Measurements from ENCODE around the gene NDUFA8.

DNA sequence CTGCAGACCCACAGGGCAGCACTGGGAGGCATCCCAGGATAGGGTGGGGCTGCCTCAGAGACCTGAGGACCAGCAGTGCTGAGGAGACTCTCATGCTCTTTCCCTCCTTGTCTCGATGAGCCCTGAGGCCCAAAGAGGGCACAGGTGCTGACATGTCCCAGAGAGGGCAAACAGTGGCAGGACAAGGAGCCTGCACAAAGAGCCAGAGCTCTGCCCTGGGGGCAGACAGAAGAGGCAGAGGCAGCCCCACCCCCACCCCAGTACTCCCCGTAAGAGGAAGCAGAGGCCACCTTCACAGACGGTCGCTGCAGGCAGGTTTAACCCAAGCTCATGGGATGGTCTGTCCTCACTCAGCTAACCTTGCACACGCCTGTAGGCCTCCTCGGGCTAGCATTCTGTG lies 37.1 kb downstream of the NDUFA8 start:
- TF ChIP-seq, protein P1, sequence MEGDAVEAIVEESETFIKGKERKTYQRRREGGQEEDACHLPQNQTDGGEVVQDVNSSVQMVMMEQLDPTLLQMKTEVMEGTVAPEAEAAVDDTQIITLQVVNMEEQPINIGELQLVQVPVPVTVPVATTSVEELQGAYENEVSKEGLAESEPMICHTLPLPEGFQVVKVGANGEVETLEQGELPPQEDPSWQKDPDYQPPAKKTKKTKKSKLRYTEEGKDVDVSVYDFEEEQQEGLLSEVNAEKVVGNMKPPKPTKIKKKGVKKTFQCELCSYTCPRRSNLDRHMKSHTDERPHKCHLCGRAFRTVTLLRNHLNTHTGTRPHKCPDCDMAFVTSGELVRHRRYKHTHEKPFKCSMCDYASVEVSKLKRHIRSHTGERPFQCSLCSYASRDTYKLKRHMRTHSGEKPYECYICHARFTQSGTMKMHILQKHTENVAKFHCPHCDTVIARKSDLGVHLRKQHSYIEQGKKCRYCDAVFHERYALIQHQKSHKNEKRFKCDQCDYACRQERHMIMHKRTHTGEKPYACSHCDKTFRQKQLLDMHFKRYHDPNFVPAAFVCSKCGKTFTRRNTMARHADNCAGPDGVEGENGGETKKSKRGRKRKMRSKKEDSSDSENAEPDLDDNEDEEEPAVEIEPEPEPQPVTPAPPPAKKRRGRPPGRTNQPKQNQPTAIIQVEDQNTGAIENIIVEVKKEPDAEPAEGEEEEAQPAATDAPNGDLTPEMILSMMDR (IDR thresholded peaks at IDR 0.05) = no peak
- no peak for TF ChIP-seq ZFX (IDR thresholded peaks at IDR 0.05; ENCODE audit: borderline replicate concordance)

All from 22Rv1 (cell line).